ENCODE data around the gene CTTN.
"Not testable (repeated sequence)": the region's sequence is repeated elsewhere in the genome, so short reads cannot be mapped to it uniquely, and the experiment has no call there.

CTTN gene

GRCh38 chr11:70381872-70382861, 16.2 kb upstream of the CTTN start:
- peak; percentile 49 for DNase-seq

- DNase-seq: no peak
Observed at GRCh38 chr11:70383664-70384565, 14.4 kb upstream of the CTTN start.

GRCh38 chr11:70384566-70385152, 13.7 kb upstream of the CTTN start:
- DNase-seq: no peak

GRCh38 chr11:70387564-70387963, 10.8 kb upstream of the CTTN start:
- DNase-seq: no peak

GRCh38 chr11:70389201-70389600, 9.1 kb upstream of the CTTN start:
- no peak for DNase-seq

- not testable (repeated sequence) for DNase-seq
Observed at GRCh38 chr11:70390882-70391281, 7.4 kb upstream of the CTTN start.

GRCh38 chr11:70394211-70394950, 3.9 kb upstream of the CTTN start:
- no peak for DNase-seq

- no peak for DNase-seq
Observed at GRCh38 chr11:70397336-70397982, 870 bp upstream of the CTTN start.

GRCh38 chr11:70398834-70399680, 728 bp downstream of the CTTN start:
- DNase-seq: no peak

GRCh38 chr11:70399681-70400112, 1.4 kb downstream of the CTTN start:
- DNase-seq: no peak

GRCh38 chr11:70400643-70401042, 2.3 kb downstream of the CTTN start:
- DNase-seq: no peak

- DNase-seq: no peak
Observed at GRCh38 chr11:70402016-70402415, 3.7 kb downstream of the CTTN start.

GRCh38 chr11:70402685-70403084, 4.4 kb downstream of the CTTN start:
- DNase-seq: no peak

- no peak for DNase-seq
Observed at GRCh38 chr11:70404244-70404643, 5.9 kb downstream of the CTTN start.

GRCh38 chr11:70405679-70406395, 7.5 kb downstream of the CTTN start:
- DNase-seq: no peak

- DNase-seq: no peak
Observed at GRCh38 chr11:70407121-70407520, 8.8 kb downstream of the CTTN start.

- DNase-seq: no peak
Observed at GRCh38 chr11:70407814-70408213, 9.5 kb downstream of the CTTN start.

GRCh38 chr11:70408326-70408725, 10.0 kb downstream of the CTTN start:
- not testable (repeated sequence) for DNase-seq

- DNase-seq: no peak
Observed at GRCh38 chr11:70409437-70409836, 11.1 kb downstream of the CTTN start.

- no peak for DNase-seq
Observed at GRCh38 chr11:70409871-70410270, 11.5 kb downstream of the CTTN start.
